HepG2 (cell line): ENCODE data around the gene SESN2. TPM values are rescaled to one million over a fixed set of nuclear protein-coding genes. Genes with fewer than 3 reads are reported as not detected.

Source experiments
- ATAC-seq: fragments of 200-7000 bp; cut with Tn5 transposase; 3 replicates; pipeline ENCODE4 v1.9.1; 2020; ENCODE audit warnings: mild to moderate bottlenecking, moderate library complexity
- BruUV-seq: library from RNA; stranded (reverse); fragments of 400-500 nt; replicated peaks from 2 replicates; lab custom pipeline; 2021; lab: Mats Ljungman, UMichigan
- CTCF ChIA-PET: fragments of 300-600 bp; formaldehyde crosslinking; extraction: SDS; loops from one replicate; lab custom pipeline; 2021; ENCODE audit warnings: low total read pairs, inconsistent platforms, low intra/inter-chr PET ratio; lab: Yijun Ruan, JAX
- POLR2A ChIA-PET: fragments of 350-600 bp; sonication (Branson Sonifier 250); formaldehyde crosslinking; loops from one replicate; lab custom pipeline; 2020; ENCODE audit warnings: antibody characterized with exemption, inconsistent platforms; lab: Yijun Ruan, JAX
- DNase-seq: peaks from one replicate; pipeline ENCODE4 v3.0.0-alpha.2; 2015; ENCODE audit warnings: low spot score
- FAIRE-seq: peaks from 3 replicates; lab custom pipeline; 2011; peaks lifted over from hg19 to GRCh38; lab: Jason Lieb, UNC
- H2AFZ ChIP-seq: one replicate; pipeline ENCODE4 v1.6.1; 2011; ENCODE audit warnings: low read length, inconsistent platforms
- H3K27ac ChIP-seq: fragments of 300-600 bp; 3 replicates; pipeline ENCODE4 v1.8.0; 2011; ENCODE audit warnings: mixed run types, mild to moderate bottlenecking, mixed read lengths, low read length, inconsistent platforms; ENCODE audit not compliant: insufficient read depth; ENCODE audit errors: extremely low read length
- H3K27me3 ChIP-seq, 2 experiments: fragments of 200-600 bp in 1 of 2; 2 replicates in 1 of 2; 3 replicates in 1 of 2; pipeline versions ENCODE4 v1.6.0 to v1.8.0; 2011; ENCODE audit warnings: low read length in 2 of 2, mild to moderate bottlenecking in 2 of 2, moderate library complexity in 2 of 2, inconsistent platforms in 1 of 2; ENCODE audit not compliant: insufficient read depth in 2 of 2, control insufficient read depth in 1 of 2
- H3K36me3 ChIP-seq, 2 experiments: fragments of 200-600 bp in 1 of 2; replicated peaks in 1 of 2; 2 replicates in 1 of 2; 3 replicates in 1 of 2; pipeline versions ENCODE4 v1.5.1 to v1.8.0; 2011; ENCODE audit warnings: low read length in 2 of 2, inconsistent platforms in 1 of 2; ENCODE audit not compliant: insufficient read depth in 2 of 2, control insufficient read depth in 1 of 2
- H3K4me1 ChIP-seq: 2 replicates; pipeline ENCODE4 v1.5.1; 2012; ENCODE audit warnings: low read length, inconsistent platforms; ENCODE audit not compliant: insufficient read depth
- H3K4me2 ChIP-seq: 2 replicates; pipeline ENCODE4 v1.6.0; 2011; ENCODE audit warnings: low read depth, low read length, inconsistent platforms
- H3K4me3 ChIP-seq, 3 experiments: fragments of 200-600 bp in 1 of 3; sonication (generic), shearing (Covaris generic) in 1 of 3; replicated peaks in 1 of 3; 2 replicates each; pipeline ENCODE4 v1.5.1; 2011 to 2016; ENCODE audit warnings: low read length in 3 of 3, inconsistent platforms in 2 of 3, low read depth in 2 of 3, mild to moderate bottlenecking in 2 of 3, control low read depth in 1 of 3, mixed read lengths in 1 of 3; ENCODE audit not compliant: insufficient read depth in 1 of 3
- H3K79me2 ChIP-seq: one replicate; pipeline ENCODE4 v1.6.1; 2011; ENCODE audit warnings: low read length, inconsistent platforms; ENCODE audit not compliant: insufficient read depth
- H3K9ac ChIP-seq: 2 replicates; pipeline ENCODE4 v1.6.0; 2011; ENCODE audit warnings: mild to moderate bottlenecking, low read depth, low read length, inconsistent platforms; ENCODE audit not compliant: insufficient read depth
- H3K9me3 ChIP-seq: 2 replicates; pipeline ENCODE4 v1.5.1; 2012; ENCODE audit warnings: mild to moderate bottlenecking, low read length
- H4K20me1 ChIP-seq: 2 replicates; pipeline ENCODE4 v1.6.0; 2011; ENCODE audit warnings: inconsistent platforms, mild to moderate bottlenecking, low read length, moderate library complexity; ENCODE audit not compliant: insufficient read depth
- AHR ChIP-seq: IDR thresholded peaks from 2 replicates; pipeline ENCODE4 v1.6.1; 2018; ENCODE audit warnings: missing genetic modification reagents, missing compliant biosample characterization
- ARID4A ChIP-seq: sonication (generic); formaldehyde crosslinking; IDR thresholded peaks from 2 replicates; pipeline ENCODE4 v1.5.0; 2020; ENCODE audit warnings: mild to moderate bottlenecking, missing genetic modification reagents, borderline replicate concordance
- FOXO1 ChIP-seq: sonication (generic); formaldehyde crosslinking; IDR thresholded peaks from 2 replicates; pipeline ENCODE4 v1.4.0; 2020; ENCODE audit warnings: missing genetic modification reagents
- HINFP ChIP-seq: sonication (generic); formaldehyde crosslinking; IDR thresholded peaks from 2 replicates; pipeline ENCODE4 v1.4.0; 2020; ENCODE audit warnings: low read depth, mild to moderate bottlenecking, missing genetic modification reagents
- HOXA3 ChIP-seq: sonication (generic); formaldehyde crosslinking; IDR thresholded peaks from 2 replicates; pipeline ENCODE4 v1.5.0; 2020; ENCODE audit warnings: missing genetic modification reagents
- YEATS2 ChIP-seq: sonication (generic); formaldehyde crosslinking; IDR thresholded peaks from 2 replicates; pipeline ENCODE4 v1.4.0; 2020; ENCODE audit warnings: missing genetic modification reagents, borderline replicate concordance
- ZNF281 ChIP-seq: sonication (generic); formaldehyde crosslinking; IDR thresholded peaks from 2 replicates; pipeline ENCODE4 v1.4.0; 2020; ENCODE audit warnings: missing genetic modification reagents, borderline replicate concordance
- ZNF770 ChIP-seq: sonication (generic); formaldehyde crosslinking; IDR thresholded peaks from 2 replicates; pipeline ENCODE4 v1.5.0; 2020; ENCODE audit warnings: mild to moderate bottlenecking, missing genetic modification reagents
- WGBS: methylation state at CpG from one replicate; pipeline ENCODE4 v1.1.6; 2017; ENCODE audit warnings: low lambda C conversion rate; 5-methylcytosine and 5-hydroxymethylcytosine counted together
- in situ Hi-C: cut with HindIII; loops from 2 replicates; pipeline ENCODE4 v1.10.0; 2017; ENCODE audit warnings: low pct_unique_long_range_greater_than_20kb; ENCODE audit not compliant: extremely low pct_ligation_motif_present
- intact Hi-C: fragments of 100-400 bp; cut with micrococcal nuclease; formaldehyde crosslinking; loops from one replicate; pipeline ENCODE4 v1.10.0; 2022; ENCODE audit not compliant: unreplicated experiment
- polyA plus RNA-seq, 8 experiments: library from polyadenylated mRNA; depleted of rRNA in 3 of 8; stranded (reverse) in 7 of 8; unstranded in 1 of 8; fragments of >200 nt; fragmentation: Illumina TruSeq in 4 of 8; extraction: Trizol in 4 of 8; gene quantifications; 2 replicates each; pipeline versions ENCODE4 v1.2.1 to v1.2.3, GENCODE V29; 2011 to 2016; ENCODE audit warnings: low read depth in 4 of 8, missing spikeins in 1 of 8, mixed read lengths in 1 of 8; ENCODE audit not compliant: insufficient read depth in 1 of 8
- total RNA-seq, 5 experiments: library from RNA; depleted of rRNA; stranded (reverse); fragments of >200 nt; fragmentation: Illumina TruSeq; extraction: Trizol; gene quantifications; 2 replicates each; pipeline ENCODE4 v1.2.3, GENCODE V29; 2016; ENCODE audit warnings: low read depth in 1 of 5

The SESN2 gene
- total and polyA plus RNA-seq, 2 of the 13 experiments (the other 11 are each of a cell fraction or from before 2014, with no cell fraction given): 13.2 to 19.1 TPM

- no peak for TF ChIP-seq ZNF281 (CRISPR knock-in tag)
- no peak for TF ChIP-seq AHR (CRISPR knock-in tag)
- TF ChIP-seq ARID4A (CRISPR knock-in tag): no peak
Observed at GRCh38 chr1:28301368-28302174, 42.3 kb downstream of the SESN2 start (continued).

GRCh38 chr1:28302247-28302646 lies 42.9 kb downstream of the SESN2 start:
- no peak overlapping the region for H3K4me2 ChIP-seq
- no peak for ATAC-seq
- H3K4me1 ChIP-seq: peaks cover 24% of the 10 kb centered on the region
- no peak for DNase-seq
- ChIA-PET POLR2A (no interaction called here), CTCF (no interaction called here)
- no peak for TF ChIP-seq HINFP (CRISPR knock-in tag)
- TF ChIP-seq HOXA3 (CRISPR knock-in tag): no peak
- no peak for TF ChIP-seq FOXO1 (CRISPR knock-in tag)
- 0 out of 2 replicates have a peak, but pooled peaks have one; percentile 11 for TF ChIP-seq ZNF770 (CRISPR knock-in tag)
- TF ChIP-seq YEATS2 (CRISPR knock-in tag): no peak
- no peaks in the 10 kb centered on the region for H3K27me3 ChIP-seq
- H3K27ac ChIP-seq: no peak overlapping the region
- no peaks in the 10 kb centered on the region for H3K9me3 ChIP-seq
- BruUV-seq: no TSS peak
- H3K9ac ChIP-seq: no peak overlapping the region
- no peak for FAIRE-seq
- no peaks in the 10 kb centered on the region for H4K20me1 ChIP-seq
- no peaks in the 10 kb centered on the region for H3K79me2 ChIP-seq
- H3K36me3 ChIP-seq: no peaks in the 10 kb centered on the region
- H3K4me3 ChIP-seq: no peak overlapping the region
- WGBS: 24% methylated on average over 5 of the region's 5 CpGs
- in situ Hi-C loops: no loop called here
- H2AFZ ChIP-seq: no peak overlapping the region
- intact Hi-C loops: no loop called here
